ENCODE data around the gene GPR35.

Gene GPR35

DNA sequence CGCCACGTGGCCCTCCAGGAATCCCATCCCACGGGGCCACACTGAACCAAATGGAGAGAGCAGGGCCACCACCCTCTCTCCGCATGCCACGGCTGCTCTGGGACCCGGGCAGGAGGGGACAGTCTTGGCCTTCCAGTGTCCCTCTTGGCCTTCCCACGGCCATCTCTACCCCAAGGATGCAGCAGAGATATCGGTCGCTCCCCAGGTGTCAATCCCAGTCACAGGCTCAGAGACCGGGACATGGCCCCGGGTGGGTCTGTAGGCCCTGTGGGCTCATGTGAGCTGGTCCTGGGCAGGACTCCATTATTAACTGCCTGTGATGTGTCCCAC is 23.5 kb upstream of the GPR35 start:
- H3K9ac ChIP-seq = no peak overlapping the region
- no peak overlapping the region for H3K4me2 ChIP-seq
- H3K27me3 ChIP-seq = no peaks in the 10 kb centered on the region
- TF ChIP-seq Cebpa-rat (IDR thresholded peaks at IDR 0.05) = no peak
- H3K4me1 ChIP-seq = peaks cover 14% of the 10 kb centered on the region
- H3K4me3 ChIP-seq = no peak overlapping the region
- no peaks in the 10 kb centered on the region for H3K9me3 ChIP-seq
- no peak overlapping the region for H3K27ac ChIP-seq
- H4K20me1 ChIP-seq = peaks cover 29% of the 10 kb centered on the region
- peaks cover 63% of the 10 kb centered on the region for H3K36me3 ChIP-seq

DNA sequence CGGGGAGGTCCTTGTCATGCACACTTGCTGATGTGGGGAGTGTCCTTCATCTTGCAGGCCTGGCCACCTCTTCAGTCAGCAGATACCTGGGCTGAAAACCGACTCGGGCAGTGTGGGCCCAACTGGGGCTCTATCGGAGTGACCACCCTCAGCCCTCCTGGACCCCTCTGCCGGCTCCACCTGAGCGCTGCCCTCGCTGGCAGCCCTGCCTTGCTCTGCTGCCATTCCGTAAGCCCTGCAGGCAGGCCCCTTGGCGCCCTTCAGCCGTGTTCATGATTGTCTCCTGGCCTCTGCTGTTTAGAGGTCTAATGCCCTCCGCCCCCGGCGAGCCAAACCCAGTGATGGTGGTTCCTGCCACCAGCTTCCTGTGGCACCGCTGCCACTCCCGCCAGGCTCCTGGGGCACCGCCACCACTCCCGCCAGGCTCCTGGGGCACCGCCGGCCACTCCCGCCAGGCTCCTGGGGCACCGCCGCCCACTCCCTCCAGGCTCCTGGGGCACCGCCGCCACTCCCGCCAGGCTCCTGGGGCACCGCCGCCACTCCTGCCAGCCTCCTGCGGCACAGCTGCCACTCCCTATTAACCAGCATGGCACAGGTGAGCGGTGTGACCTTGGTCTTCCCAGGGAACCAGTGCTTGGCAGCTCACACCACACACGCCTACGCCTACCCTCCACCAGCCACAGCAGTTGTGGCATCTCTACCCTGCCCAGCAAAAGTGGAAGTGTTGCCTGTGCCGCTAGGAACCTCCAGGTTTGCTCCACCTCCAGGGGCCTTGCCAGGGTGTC is 22.8 kb upstream of the GPR35 start:
- H3K9ac ChIP-seq = no peak overlapping the region
- peaks cover 8% of the 10 kb centered on the region; the same call in 1 of the 2 replicates for H3K4me1 ChIP-seq
- H3K9me3 ChIP-seq = no peaks in the 10 kb centered on the region
- no peak overlapping the region for H3K27ac ChIP-seq
- H3K4me3 ChIP-seq = no peak overlapping the region
- H3K27me3 ChIP-seq = no peaks in the 10 kb centered on the region
- TF ChIP-seq Cebpa-rat (IDR thresholded peaks at IDR 0.05) = no peak
- H3K36me3 ChIP-seq = peaks cover 57% of the 10 kb centered on the region
- no peak overlapping the region for H3K4me2 ChIP-seq
- H4K20me1 ChIP-seq = peaks cover 22% of the 10 kb centered on the region

GRCh38 chr2:240603081-240603835 is 22.0 kb upstream of the GPR35 start:
- H3K4me1 ChIP-seq = peaks cover 8% of the 10 kb centered on the region; the same call in 1 of the 2 replicates
- no peaks in the 10 kb centered on the region for H3K9me3 ChIP-seq
- no peak overlapping the region for H3K4me3 ChIP-seq
- no peaks in the 10 kb centered on the region for H3K27me3 ChIP-seq
- H3K27ac ChIP-seq = no peak overlapping the region
- peaks cover 14% of the 10 kb centered on the region for H4K20me1 ChIP-seq
- peaks cover 49% of the 10 kb centered on the region for H3K36me3 ChIP-seq
- no peak overlapping the region for H3K9ac ChIP-seq
- H3K4me2 ChIP-seq = no peak overlapping the region
- no peak for TF ChIP-seq Cebpa-rat (IDR thresholded peaks at IDR 0.05)

- H3K4me3 ChIP-seq = no peak overlapping the region
- H3K36me3 ChIP-seq = peaks cover 43% of the 10 kb centered on the region
- peaks cover 8% of the 10 kb centered on the region for H4K20me1 ChIP-seq
- TF ChIP-seq Cebpa-rat (IDR thresholded peaks at IDR 0.05) = no peak
- no peaks in the 10 kb centered on the region for H3K9me3 ChIP-seq
- peaks cover 8% of the 10 kb centered on the region; the same call in 1 of the 2 replicates for H3K4me1 ChIP-seq
- H3K4me2 ChIP-seq = no peak overlapping the region
- no peak overlapping the region for H3K9ac ChIP-seq
- H3K27me3 ChIP-seq = no peaks in the 10 kb centered on the region
- no peak overlapping the region for H3K27ac ChIP-seq
These were observed 21.4 kb upstream of the GPR35 start for GRCh38 chr2:240603846-240604245.

DNA sequence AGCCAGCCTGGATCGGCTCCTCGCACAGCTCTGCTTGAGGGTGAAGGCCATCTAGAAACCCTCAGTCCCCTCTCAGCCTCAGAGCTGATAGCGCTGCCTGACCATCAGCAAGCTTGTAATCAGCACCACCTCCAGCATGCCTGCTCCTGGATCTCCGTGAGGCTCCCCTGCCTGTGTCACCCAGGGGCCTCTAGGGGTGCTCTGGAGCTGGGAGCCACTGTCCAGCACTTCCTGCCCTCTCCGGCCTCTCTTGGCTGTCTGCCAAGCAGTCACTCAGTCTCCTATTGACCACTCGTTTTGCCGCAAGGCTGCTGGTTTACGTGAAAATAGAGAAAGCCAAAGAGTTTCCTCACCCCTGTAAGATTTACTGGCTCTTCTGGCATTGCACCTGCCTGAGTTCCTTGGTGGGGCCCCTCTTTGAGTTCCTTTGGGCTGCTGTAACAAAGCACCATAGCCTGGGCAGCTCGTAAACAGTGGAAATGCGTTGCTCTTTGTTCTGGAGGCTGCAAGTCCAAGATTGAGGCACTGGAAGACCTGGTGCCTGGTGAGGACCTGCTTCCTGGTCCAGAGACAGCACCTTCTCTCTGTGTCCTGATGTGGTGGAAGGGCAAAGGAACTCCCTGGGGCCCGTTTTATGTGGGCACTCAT is 20.9 kb upstream of the GPR35 start:
- Histone ChIP-seq H3K9ac (no peak overlapping the region), H3K4me1 (peaks cover 8% of the 10 kb centered on the region; the same call in 1 of the 2 replicates), H3K4me2 (no peak overlapping the region), H3K4me3 (no peak overlapping the region), H3K27ac (no peak overlapping the region), H4K20me1 (0 out of 2 replicates have a peak, but pooled peaks cover 7% of the 10 kb centered on the region), H3K9me3 (no peaks in the 10 kb centered on the region), H3K27me3 (no peaks in the 10 kb centered on the region), H3K36me3 (peaks cover 37% of the 10 kb centered on the region)
- TF ChIP-seq Cebpa-rat (IDR thresholded peaks at IDR 0.05) = no peak

GRCh38 chr2:240604939-240605716 is 20.2 kb upstream of the GPR35 start:
- H3K27me3 ChIP-seq = no peaks in the 10 kb centered on the region
- TF ChIP-seq Cebpa-rat (IDR thresholded peaks at IDR 0.05) = no peak
- H3K9ac ChIP-seq = no peak overlapping the region
- peaks cover 8% of the 10 kb centered on the region; the same call in 1 of the 2 replicates for H3K4me1 ChIP-seq
- 0 out of 2 replicates have a peak, but pooled peaks cover 5% of the 10 kb centered on the region for H4K20me1 ChIP-seq
- H3K4me3 ChIP-seq = no peak overlapping the region
- H3K36me3 ChIP-seq = peaks cover 30% of the 10 kb centered on the region
- no peaks in the 10 kb centered on the region for H3K9me3 ChIP-seq
- H3K4me2 ChIP-seq = no peak overlapping the region
- H3K27ac ChIP-seq = no peak overlapping the region

GRCh38 chr2:240605867-240606743 is 19.2 kb upstream of the GPR35 start:
- Histone ChIP-seq H3K4me1 (peaks cover 8% of the 10 kb centered on the region; the same call in 1 of the 2 replicates), H3K9ac (no peak overlapping the region), H3K27ac (no peak overlapping the region), H3K9me3 (no peaks in the 10 kb centered on the region), H3K4me2 (no peak overlapping the region), H3K27me3 (no peaks in the 10 kb centered on the region), H4K20me1 (no peaks in the 10 kb centered on the region), H3K4me3 (no peak overlapping the region), H3K36me3 (peaks cover 20% of the 10 kb centered on the region)
- no peak for TF ChIP-seq Cebpa-rat (IDR thresholded peaks at IDR 0.05)

DNA sequence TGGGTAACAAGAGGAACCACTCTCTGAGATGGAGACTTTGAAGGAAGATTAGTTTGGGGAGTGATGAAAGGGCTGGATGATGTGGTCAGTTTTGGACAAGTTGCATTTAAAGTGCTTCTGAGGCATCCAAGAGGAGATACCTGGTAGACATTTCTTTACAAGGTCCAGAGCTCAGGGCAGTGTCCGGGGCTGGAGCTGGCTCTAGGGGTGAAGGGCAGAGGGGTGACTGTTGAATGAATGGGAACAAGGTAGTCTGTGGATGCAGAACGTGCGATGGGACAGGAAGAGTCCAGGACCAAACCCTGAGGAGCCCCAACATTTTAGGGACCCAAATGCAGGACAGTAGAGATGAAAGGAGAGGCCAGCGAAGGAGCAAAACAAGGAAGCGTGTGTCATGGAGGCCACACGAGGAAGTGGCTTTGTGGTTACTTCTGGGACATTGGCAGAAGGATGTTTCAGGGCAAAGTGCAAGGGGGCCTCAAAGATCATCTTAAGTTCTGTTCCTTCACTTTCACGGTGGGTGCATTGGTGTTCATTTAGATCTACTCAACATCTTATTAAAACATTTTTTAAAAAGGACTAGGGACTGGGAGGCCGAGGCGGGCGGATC is 13.6 kb upstream of the GPR35 start:
- Histone ChIP-seq H3K9me3 (peaks cover 7% of the 10 kb centered on the region), H3K36me3 (peaks cover 21% of the 10 kb centered on the region), H3K27ac (no peak overlapping the region), H3K4me2 (peak overlapping the region; percentile 31), H3K27me3 (no peaks in the 10 kb centered on the region), H3K9ac (no peak overlapping the region), H3K4me3 (no peak overlapping the region), H3K4me1 (peaks cover 21% of the 10 kb centered on the region), H4K20me1 (no peaks in the 10 kb centered on the region)
- no peak for TF ChIP-seq Cebpa-rat (IDR thresholded peaks at IDR 0.05)
